ENCODE results near the gene LGI4. TPM values are rescaled to one million over a fixed set of nuclear protein-coding genes. Genes with fewer than 3 reads are reported as not detected.

The LGI4 gene
- 1 to 10 TPM; 1.6 to 3.9 TPM for total RNA-seq

- DNase-seq (no peak), ATAC-seq (no peak)
- peaks cover 30% of the 10 kb centered on the region for H3K4me1 ChIP-seq
- no peaks in the 10 kb centered on the region for H3K9me3 ChIP-seq
- TF ChIP-seq POLR2A (IDR thresholded peaks at IDR 0.05) (no peak), CTCF (IDR thresholded peaks at IDR 0.05) (no peak)
- intact Hi-C loops (cut with DNase I): loop anchor here (10.0 kb wide), 1 partner anchor 90 kb away; the partner anchor contains the start of gene HPN
- H3K27ac ChIP-seq: no peak within 1 kb of the TSS
- H3K4me3 ChIP-seq: no peak within 1 kb of the TSS
- no peaks in the 10 kb centered on the region for H3K27me3 ChIP-seq
- WGBS, 2 donors: 68 to 70% methylated on average over 11 to 14 of the region's 15 CpGs
- H3K36me3 ChIP-seq (replicated peaks in 1 of 2; ENCODE audit: insufficient read depth in 1 of 2, low read depth in 2 of 2): no peaks in the 10 kb centered on the region
Measured at GRCh38 chr19:35134601-35135242, at the start of gene LGI4. LGI4 (minus strand) TSS chr19:35135059; CDS start chr19:35134680, 379 bp downstream.

- 74 to 82% methylated on average over 1 of the region's 1 CpG for WGBS, 2 donors
- no peak for DNase-seq
- no peaks in the 10 kb centered on the region for H3K27me3 ChIP-seq
- no peak for ATAC-seq
- H3K36me3 ChIP-seq (replicated peaks in 1 of 2; ENCODE audit: insufficient read depth in 1 of 2, low read depth in 2 of 2): no peaks in the 10 kb centered on the region
- no peak overlapping the region for H3K27ac ChIP-seq
- no peaks in the 10 kb centered on the region for H3K4me1 ChIP-seq
- H3K4me3 ChIP-seq: no peak overlapping the region
- no peak for TF ChIP-seq POLR2A (IDR thresholded peaks at IDR 0.05)
- TF ChIP-seq CTCF (IDR thresholded peaks at IDR 0.05): no peak
- intact Hi-C loops (cut with DNase I): no loop called here
- H3K9me3 ChIP-seq: no peaks in the 10 kb centered on the region
Measured at GRCh38 chr19:35184267-35184666, 49.4 kb upstream of the LGI4 start.

DNA sequence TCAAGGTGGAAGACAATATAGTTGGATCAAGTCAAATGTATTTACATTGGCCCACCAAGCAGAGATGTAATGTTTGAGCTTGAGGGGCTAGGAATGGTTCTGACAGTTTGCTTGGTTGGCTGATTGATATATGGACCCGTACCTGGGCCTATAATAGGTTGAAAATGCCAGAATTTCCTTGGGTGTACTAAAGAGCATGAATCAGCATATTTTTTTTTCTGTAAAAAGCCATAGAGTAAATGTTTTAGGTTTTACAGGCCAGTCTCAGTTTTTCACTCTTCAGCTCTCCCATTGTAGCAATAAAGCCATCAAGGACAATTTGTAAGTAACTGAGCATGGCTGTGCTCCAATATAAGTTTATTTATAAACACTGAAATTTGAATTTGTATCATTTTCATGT is 46.5 kb upstream of the LGI4 start:
- TF ChIP-seq CTCF (IDR thresholded peaks at IDR 0.05) (no peak), POLR2A (IDR thresholded peaks at IDR 0.05) (no peak)
- ATAC-seq (no peak), DNase-seq (no peak)
- 87 to 100% methylated on average over 1 of the region's 1 CpG for WGBS, 2 donors
- Histone ChIP-seq H3K27ac (no peak overlapping the region), H3K9me3 (no peaks in the 10 kb centered on the region), H3K27me3 (peaks cover 0 to 5% of the 10 kb centered on the region in 2 donors), H3K4me1 (no peaks in the 10 kb centered on the region), H3K4me3 (no peak overlapping the region), H3K36me3 (replicated peaks in 1 of 2; ENCODE audit: insufficient read depth in 1 of 2, low read depth in 2 of 2) (no peaks in the 10 kb centered on the region)
- intact Hi-C loops (cut with DNase I): no loop called here

GRCh38 chr19:35179830-35180229 is 45.0 kb upstream of the LGI4 start:
- H3K36me3 ChIP-seq (replicated peaks in 1 of 2; ENCODE audit: insufficient read depth in 1 of 2, low read depth in 2 of 2): no peaks in the 10 kb centered on the region
- H3K4me3 ChIP-seq: no peak overlapping the region
- H3K9me3 ChIP-seq: no peaks in the 10 kb centered on the region
- H3K27ac ChIP-seq: no peak overlapping the region
- 69 to 73% methylated on average over 3 of the region's 3 CpGs for WGBS, 2 donors
- intact Hi-C loops (cut with DNase I): no loop called here
- ATAC-seq (no peak), DNase-seq (no peak)
- no peak for TF ChIP-seq CTCF (IDR thresholded peaks at IDR 0.05)
- no peak for TF ChIP-seq POLR2A (IDR thresholded peaks at IDR 0.05)
- H3K27me3 ChIP-seq: peaks cover 0 to 5% of the 10 kb centered on the region in 2 donors
- no peaks in the 10 kb centered on the region for H3K4me1 ChIP-seq

DNA sequence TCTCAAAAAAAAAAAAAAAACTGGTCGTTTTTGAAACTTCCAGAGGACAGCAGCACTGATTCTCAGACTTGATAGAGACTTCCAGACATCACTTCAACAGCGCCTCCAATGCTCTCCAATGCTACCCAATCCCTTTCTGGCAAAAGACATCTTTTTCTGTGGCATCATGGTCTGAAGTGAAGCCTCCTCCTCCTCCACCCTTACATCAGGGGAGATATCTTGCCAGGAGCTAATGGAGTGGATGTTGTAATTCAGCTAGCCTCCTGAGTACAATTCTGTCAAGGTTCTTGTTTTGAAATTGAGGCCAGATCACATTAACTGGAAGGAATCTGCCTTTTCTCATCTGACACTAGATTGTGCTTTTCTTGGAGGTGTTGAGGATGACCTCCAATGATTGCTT is 43.8 kb upstream of the LGI4 start:
- 53 to 55% methylated on average over 2 of the region's 2 CpGs for WGBS, 2 donors
- no peak for ATAC-seq

More for the DNA sequence above, 43.8 kb upstream of the LGI4 start:
- Histone ChIP-seq H3K9me3 (no peaks in the 10 kb centered on the region), H3K27me3 (peaks cover 0 to 5% of the 10 kb centered on the region in 2 donors), H3K36me3 (replicated peaks in 1 of 2; ENCODE audit: insufficient read depth in 1 of 2, low read depth in 2 of 2) (no peaks in the 10 kb centered on the region), H3K4me3 (no peak overlapping the region), H3K27ac (no peak overlapping the region), H3K4me1 (no peaks in the 10 kb centered on the region)
- TF ChIP-seq CTCF (IDR thresholded peaks at IDR 0.05) (no peak), POLR2A (IDR thresholded peaks at IDR 0.05) (no peak)
- no peak for DNase-seq
- intact Hi-C loops (cut with DNase I): no loop called here
